GM12878 (cell line): ENCODE measurements around the gene CD84. TPM values are rescaled to one million over a fixed set of nuclear protein-coding genes. Genes with fewer than 3 reads are reported as not detected.

Source experiments
- CEBPZ ChIP-seq: fragments of 150-350 bp; IDR thresholded peaks from 2 replicates; pipeline ENCODE4 v1.6.1; 2016; ENCODE audit warnings: low read depth, low read length
- JUND ChIP-seq: IDR thresholded peaks from 2 replicates; pipeline ENCODE4 v1.6.1; 2012; ENCODE audit warnings: low read depth, mild to moderate bottlenecking, low read length, improper control_type of control experiment, moderate library complexity
- MAX ChIP-seq: IDR thresholded peaks from 2 replicates; pipeline ENCODE4 v1.6.1; 2012; ENCODE audit warnings: low read depth, low read length, improper control_type of control experiment
- MEF2B ChIP-seq: fragments of 450-650 bp; IDR thresholded peaks from 2 replicates; pipeline ENCODE4 v1.6.1; 2018; ENCODE audit warnings: mild to moderate bottlenecking, moderate library complexity; ENCODE audit not compliant: partially characterized antibody, poor library complexity, severe bottlenecking
- NBN ChIP-seq: fragments of 450-650 bp; IDR thresholded peaks from 2 replicates; pipeline ENCODE4 v1.6.1; 2016
- PBX3 ChIP-seq: IDR thresholded peaks from 2 replicates; pipeline ENCODE4 v1.6.1; 2011; ENCODE audit warnings: mild to moderate bottlenecking, low read depth, low read length, moderate library complexity; ENCODE audit not compliant: insufficient replicate concordance
- POLR2AphosphoS5 ChIP-seq: IDR thresholded peaks from 2 replicates; pipeline ENCODE4 v1.6.1; 2011; ENCODE audit warnings: mild to moderate bottlenecking, low read length, inconsistent platforms
- SMAD1 ChIP-seq: fragments of 450-650 bp; IDR thresholded peaks from 2 replicates; pipeline ENCODE4 v1.6.1; 2018; ENCODE audit warnings: mild to moderate bottlenecking, low read depth; ENCODE audit not compliant: partially characterized antibody
- SMARCA5 ChIP-seq: fragments of 450-650 bp; IDR thresholded peaks from 2 replicates; pipeline ENCODE4 v1.6.1; 2017; ENCODE audit warnings: mild to moderate bottlenecking
- SMC3 ChIP-seq: IDR thresholded peaks from 2 replicates; pipeline ENCODE4 v1.6.1; 2011; ENCODE audit warnings: low read length, improper control_type of control experiment, borderline replicate concordance
- SP1 ChIP-seq: IDR thresholded peaks from one replicate; pipeline ENCODE4 v1.6.1; 2011; ENCODE audit warnings: low read depth, low read length
- STAT1 ChIP-seq: fragments of 450-650 bp; conservative IDR thresholded peaks from 2 replicates; pipeline ENCODE4 v1.6.1; 2014; ENCODE audit warnings: antibody characterized with exemption, mild to moderate bottlenecking
- TARDBP ChIP-seq: IDR thresholded peaks from 2 replicates; pipeline ENCODE4 v1.6.1; 2016; ENCODE audit warnings: borderline replicate concordance
- YY1 ChIP-seq: IDR thresholded peaks from 2 replicates; pipeline ENCODE4 v1.6.1; 2011; ENCODE audit warnings: low read depth, mild to moderate bottlenecking, low read length
- ZNF217 ChIP-seq: fragments of 450-650 bp; IDR thresholded peaks from 2 replicates; pipeline ENCODE4 v1.6.1; 2017; ENCODE audit warnings: antibody characterized with exemption, mild to moderate bottlenecking
- polyA plus RNA-seq, 11 experiments: library from polyadenylated mRNA; depleted of rRNA in 4 of 11; unstranded in 6 of 11; stranded (reverse) in 5 of 11; fragments of >200 nt; fragmentation: Nextera tagmentation in 4 of 11; fragmentation: Illumina TruSeq in 1 of 11; extraction: Ambion mirVana in 4 of 11; extraction: Trizol in 1 of 11; gene quantifications; 1 replicate in 1 of 11; 2 replicates in 10 of 11; pipeline versions ENCODE4 v1.2.1 to v1.2.3, GENCODE V29; 2011 to 2016; ENCODE audit warnings: inconsistent platforms in 2 of 11, missing spikeins in 2 of 11, low read depth in 1 of 11
- total RNA-seq, 4 experiments: library from RNA; depleted of rRNA in 3 of 4; stranded (reverse); fragments of >200 nt in 3 of 4; fragmentation: Illumina TruSeq in 1 of 4; extraction: Trizol in 1 of 4; gene quantifications; 2 replicates each; pipeline versions ENCODE4 v1.2.1 to v1.2.3, GENCODE V29; 2013 to 2021
- TF ChIP-seq, protein P1 (sequence below): fragments of 150-350 bp; IDR thresholded peaks from 2 replicates; pipeline ENCODE4 v1.6.1; 2014; ENCODE audit warnings: mild to moderate bottlenecking, low read depth, low read length
- TF ChIP-seq, protein P2 (sequence below): fragments of 450-650 bp; IDR thresholded peaks from 2 replicates; pipeline ENCODE4 v1.6.1; 2016; ENCODE audit warnings: mild to moderate bottlenecking, moderate library complexity, borderline replicate concordance
- TF ChIP-seq, protein P3 (sequence below): IDR thresholded peaks from 2 replicates; pipeline ENCODE4 v1.6.1; 2012; ENCODE audit warnings: low read length, inconsistent platforms

CD84 gene
- total and polyA plus RNA-seq, 10 of the 15 experiments (the other 5 are each of a cell fraction or from before 2014, with no cell fraction given) = 3.4 to 20.3 (median 11.7) TPM

- TF ChIP-seq, protein P1, sequence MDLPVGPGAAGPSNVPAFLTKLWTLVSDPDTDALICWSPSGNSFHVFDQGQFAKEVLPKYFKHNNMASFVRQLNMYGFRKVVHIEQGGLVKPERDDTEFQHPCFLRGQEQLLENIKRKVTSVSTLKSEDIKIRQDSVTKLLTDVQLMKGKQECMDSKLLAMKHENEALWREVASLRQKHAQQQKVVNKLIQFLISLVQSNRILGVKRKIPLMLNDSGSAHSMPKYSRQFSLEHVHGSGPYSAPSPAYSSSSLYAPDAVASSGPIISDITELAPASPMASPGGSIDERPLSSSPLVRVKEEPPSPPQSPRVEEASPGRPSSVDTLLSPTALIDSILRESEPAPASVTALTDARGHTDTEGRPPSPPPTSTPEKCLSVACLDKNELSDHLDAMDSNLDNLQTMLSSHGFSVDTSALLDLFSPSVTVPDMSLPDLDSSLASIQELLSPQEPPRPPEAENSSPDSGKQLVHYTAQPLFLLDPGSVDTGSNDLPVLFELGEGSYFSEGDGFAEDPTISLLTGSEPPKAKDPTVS = no peak
- TF ChIP-seq SMARCA5 = no peak
- TF ChIP-seq, protein P2, sequence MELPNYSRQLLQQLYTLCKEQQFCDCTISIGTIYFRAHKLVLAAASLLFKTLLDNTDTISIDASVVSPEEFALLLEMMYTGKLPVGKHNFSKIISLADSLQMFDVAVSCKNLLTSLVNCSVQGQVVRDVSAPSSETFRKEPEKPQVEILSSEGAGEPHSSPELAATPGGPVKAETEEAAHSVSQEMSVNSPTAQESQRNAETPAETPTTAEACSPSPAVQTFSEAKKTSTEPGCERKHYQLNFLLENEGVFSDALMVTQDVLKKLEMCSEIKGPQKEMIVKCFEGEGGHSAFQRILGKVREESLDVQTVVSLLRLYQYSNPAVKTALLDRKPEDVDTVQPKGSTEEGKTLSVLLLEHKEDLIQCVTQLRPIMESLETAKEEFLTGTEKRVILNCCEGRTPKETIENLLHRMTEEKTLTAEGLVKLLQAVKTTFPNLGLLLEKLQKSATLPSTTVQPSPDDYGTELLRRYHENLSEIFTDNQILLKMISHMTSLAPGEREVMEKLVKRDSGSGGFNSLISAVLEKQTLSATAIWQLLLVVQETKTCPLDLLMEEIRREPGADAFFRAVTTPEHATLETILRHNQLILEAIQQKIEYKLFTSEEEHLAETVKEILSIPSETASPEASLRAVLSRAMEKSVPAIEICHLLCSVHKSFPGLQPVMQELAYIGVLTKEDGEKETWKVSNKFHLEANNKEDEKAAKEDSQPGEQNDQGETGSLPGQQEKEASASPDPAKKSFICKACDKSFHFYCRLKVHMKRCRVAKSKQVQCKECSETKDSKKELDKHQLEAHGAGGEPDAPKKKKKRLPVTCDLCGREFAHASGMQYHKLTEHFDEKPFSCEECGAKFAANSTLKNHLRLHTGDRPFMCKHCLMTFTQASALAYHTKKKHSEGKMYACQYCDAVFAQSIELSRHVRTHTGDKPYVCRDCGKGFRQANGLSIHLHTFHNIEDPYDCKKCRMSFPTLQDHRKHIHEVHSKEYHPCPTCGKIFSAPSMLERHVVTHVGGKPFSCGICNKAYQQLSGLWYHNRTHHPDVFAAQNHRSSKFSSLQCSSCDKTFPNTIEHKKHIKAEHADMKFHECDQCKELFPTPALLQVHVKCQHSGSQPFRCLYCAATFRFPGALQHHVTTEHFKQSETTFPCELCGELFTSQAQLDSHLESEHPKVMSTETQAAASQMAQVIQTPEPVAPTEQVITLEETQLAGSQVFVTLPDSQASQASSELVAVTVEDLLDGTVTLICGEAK = no peak
- TF ChIP-seq NBN = peak; percentile 82
- TF ChIP-seq SMC3 = no peak
- TF ChIP-seq, protein P3, sequence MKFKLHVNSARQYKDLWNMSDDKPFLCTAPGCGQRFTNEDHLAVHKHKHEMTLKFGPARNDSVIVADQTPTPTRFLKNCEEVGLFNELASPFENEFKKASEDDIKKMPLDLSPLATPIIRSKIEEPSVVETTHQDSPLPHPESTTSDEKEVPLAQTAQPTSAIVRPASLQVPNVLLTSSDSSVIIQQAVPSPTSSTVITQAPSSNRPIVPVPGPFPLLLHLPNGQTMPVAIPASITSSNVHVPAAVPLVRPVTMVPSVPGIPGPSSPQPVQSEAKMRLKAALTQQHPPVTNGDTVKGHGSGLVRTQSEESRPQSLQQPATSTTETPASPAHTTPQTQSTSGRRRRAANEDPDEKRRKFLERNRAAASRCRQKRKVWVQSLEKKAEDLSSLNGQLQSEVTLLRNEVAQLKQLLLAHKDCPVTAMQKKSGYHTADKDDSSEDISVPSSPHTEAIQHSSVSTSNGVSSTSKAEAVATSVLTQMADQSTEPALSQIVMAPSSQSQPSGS = peak; percentile 10; the same call in 1 of the 2 replicates
- TF ChIP-seq STAT1 = no peak
- peak; percentile 26 for TF ChIP-seq PBX3
- TF ChIP-seq JUND = no peak
- TF ChIP-seq MEF2B = no peak
- no peak for TF ChIP-seq CEBPZ
- no peak for TF ChIP-seq SP1
- TF ChIP-seq ZNF217 = no peak
- peak; percentile 77 for TF ChIP-seq POLR2AphosphoS5
- no peak for TF ChIP-seq SMAD1
- TF ChIP-seq YY1 = 0 out of 2 replicates have a peak, but pooled peaks have one; percentile 17
- no peak for TF ChIP-seq TARDBP
- TF ChIP-seq MAX = no peak
Observed at GRCh38 chr1:160625725-160626498, 46.6 kb upstream of the CD84 start (continued).
